HCT116 (cell line): ENCODE measurements around the gene TLL2. TPM values are rescaled to one million over a fixed set of nuclear protein-coding genes. Genes with fewer than 3 reads are reported as not detected.

Experiments
- ATAC-seq: fragments of 200-7000 bp; cut with Tn5 transposase; 2 replicates; pipeline ENCODE4 v1.9.1; 2020; ENCODE audit warnings: mild to moderate bottlenecking, moderate library complexity
- BruUV-seq: library from RNA; stranded (reverse); fragments of 400-500 nt; replicated peaks from 2 replicates; lab custom pipeline; 2021; lab: Mats Ljungman, UMichigan
- CTCF ChIA-PET: fragments of 300-600 bp; sonication (Branson Sonifier 250); formaldehyde crosslinking; loops from one replicate; lab custom pipeline; 2021; ENCODE audit warnings: antibody characterized with exemption; lab: Charles Lee
- POLR2A ChIA-PET: fragments of 300-600, 350-600 bp; sonication (Branson Sonifier 250); formaldehyde crosslinking; loops from one replicate; lab custom pipeline; 2021; ENCODE audit warnings: antibody characterized with exemption; lab: Charles Lee
- RAD21 ChIA-PET, 2 experiments: fragments of 300-600 bp; sonication (Branson Sonifier 250); formaldehyde crosslinking; loops; one replicate each; lab custom pipeline; 2023; ENCODE audit warnings: low total read pairs in 2 of 2; ENCODE audit not compliant: uncharacterized antibody in 2 of 2, unreplicated experiment in 2 of 2, low non-redundant PET in 1 of 2; lab: Charles Lee
- DNase-seq: peaks from one replicate; pipeline ENCODE4 v3.0.0-alpha.2; 2010; ENCODE audit warnings: low read depth, low spot score
- H2AFZ ChIP-seq: fragments of 200-600 bp; shearing (Covaris generic), sonication (generic); 2 replicates; pipeline ENCODE4 v1.6.1; 2017; ENCODE audit warnings: low read depth, mixed run types, mixed read lengths, antibody characterized with exemption, low read length; ENCODE audit not compliant: poor library complexity, severe bottlenecking
- H3K27ac ChIP-seq: 2 replicates; pipeline ENCODE4 v1.5.1; 2012; ENCODE audit warnings: low read depth, low read length
- H3K27me3 ChIP-seq: fragments of 200-600 bp; sonication (generic); 2 replicates; pipeline ENCODE4 v1.6.1; 2016; ENCODE audit warnings: mixed run types, low read length, mixed read lengths; ENCODE audit not compliant: insufficient read depth
- H3K36me3 ChIP-seq, 2 experiments: fragments of 200-500 bp in 1 of 2; fragments of 200-600 bp in 1 of 2; sonication (Bioruptor generic) in 1 of 2; sonication (generic) in 1 of 2; 2 replicates each; pipeline versions ENCODE4 v1.5.1 to v1.6.1; 2014 to 2016; ENCODE audit warnings: low read length in 2 of 2, inconsistent platforms in 1 of 2, mixed read lengths in 1 of 2, mixed run types in 1 of 2; ENCODE audit not compliant: insufficient read depth in 2 of 2, control insufficient read depth in 1 of 2
- H3K4me1 ChIP-seq, 2 experiments: fragments of 200-600 bp in 1 of 2; sonication (generic) in 1 of 2; 2 replicates each; pipeline versions ENCODE4 v1.5.1 to v1.6.1; 2012 to 2017; ENCODE audit warnings: low read length in 2 of 2, inconsistent platforms in 1 of 2, mild to moderate bottlenecking in 1 of 2, mixed read lengths in 1 of 2, mixed run types in 1 of 2, moderate library complexity in 1 of 2; ENCODE audit not compliant: insufficient read depth in 2 of 2, control insufficient read depth in 1 of 2
- H3K4me2 ChIP-seq: fragments of 200-600 bp; sonication (generic); 2 replicates; pipeline ENCODE4 v1.6.1; 2017; ENCODE audit warnings: mixed run types, low read length, mixed read lengths
- H3K4me3 ChIP-seq, 2 experiments: fragments of 200-600 bp in 1 of 2; sonication (generic) in 1 of 2; replicated peaks in 1 of 2; 2 replicates each; pipeline ENCODE4 v1.5.1; 2011 to 2016; ENCODE audit warnings: low read length in 2 of 2, control low read depth in 1 of 2, low read depth in 1 of 2, mild to moderate bottlenecking in 1 of 2, mixed read lengths in 1 of 2, mixed run types in 1 of 2
- H3K79me2 ChIP-seq: fragments of 200-600 bp; sonication (generic); 2 replicates; pipeline ENCODE4 v1.6.1; 2017; ENCODE audit warnings: mild to moderate bottlenecking, mixed run types, low read length, moderate library complexity, mixed read lengths; ENCODE audit not compliant: insufficient read depth
- H3K9ac ChIP-seq: fragments of 200-600 bp; sonication (generic); 2 replicates; pipeline ENCODE4 v1.6.1; 2016; ENCODE audit warnings: low read length, mixed read lengths
- H3K9me2 ChIP-seq: fragments of 200-600 bp; sonication (generic), shearing (Covaris generic); 2 replicates; pipeline ENCODE4 v1.6.1; 2017; ENCODE audit warnings: mixed run types, mild to moderate bottlenecking, moderate library complexity; ENCODE audit not compliant: insufficient read depth
- H3K9me3 ChIP-seq, 2 experiments: fragments of 200-500 bp in 1 of 2; fragments of 200-600 bp in 1 of 2; sonication (Bioruptor generic) in 1 of 2; sonication (generic) in 1 of 2; 2 replicates each; pipeline ENCODE4 v1.6.1; 2014 to 2017; ENCODE audit warnings: low read length in 2 of 2, mixed read lengths in 2 of 2, inconsistent platforms in 1 of 2, low read depth in 1 of 2, mild to moderate bottlenecking in 1 of 2, mixed run types in 1 of 2, moderate library complexity in 1 of 2; ENCODE audit not compliant: control insufficient read depth in 1 of 2, insufficient read depth in 1 of 2
- H4K20me1 ChIP-seq: fragments of 200-600 bp; sonication (generic), shearing (Covaris generic); 2 replicates; pipeline ENCODE4 v1.6.1; 2017; ENCODE audit warnings: mixed run types, mild to moderate bottlenecking, moderate library complexity; ENCODE audit not compliant: insufficient read depth
- CEBPB ChIP-seq: IDR thresholded peaks from 2 replicates; pipeline ENCODE4 v1.6.1; 2012; ENCODE audit warnings: low read depth
- TCF7L2 ChIP-seq: IDR thresholded peaks from 2 replicates; pipeline ENCODE4 v1.7.0; 2011; ENCODE audit warnings: borderline replicate concordance, inconsistent platforms; ENCODE audit not compliant: insufficient read depth, insufficient read length; ENCODE audit errors: extremely low read depth
- YY1 ChIP-seq: IDR thresholded peaks from 2 replicates; pipeline ENCODE4 v1.6.1; 2011; ENCODE audit warnings: low read length, low read depth, moderate library complexity, mild to moderate bottlenecking; ENCODE audit not compliant: insufficient replicate concordance; ENCODE audit errors: extremely low read depth
- intact Hi-C: fragments of 100-400 bp; cut with micrococcal nuclease; formaldehyde crosslinking; loops from 2 replicates; pipeline ENCODE4 v1.10.0; 2022
- total RNA-seq: library from RNA; stranded (reverse); gene quantifications from one replicate; pipeline ENCODE4 v1.2.1, GENCODE V29; 2021; ENCODE audit not compliant: unreplicated experiment
- TF ChIP-seq, protein P1 (sequence below): IDR thresholded peaks from 2 replicates; pipeline ENCODE4 v1.6.1; 2011; ENCODE audit warnings: mild to moderate bottlenecking, low read length, moderate library complexity; ENCODE audit not compliant: insufficient replicate concordance; ENCODE audit errors: extremely low read depth
- TF ChIP-seq, protein P2 (sequence below), 3 experiments: fragments of 200-600 bp in 1 of 3; sonication (generic) in 1 of 3; IDR thresholded peaks in 2 of 3; conservative IDR thresholded peaks in 1 of 3; 2 replicates each; pipeline ENCODE4 v1.5.1; 2012 to 2017; ENCODE audit warnings: low read depth in 2 of 3, low read length in 2 of 3, antibody characterized with exemption in 1 of 3, borderline replicate concordance in 1 of 3, control low read depth in 1 of 3, mild to moderate bottlenecking in 1 of 3, mixed read lengths in 1 of 3, mixed run types in 1 of 3, moderate library complexity in 1 of 3; ENCODE audit not compliant: insufficient read depth in 1 of 3
- TF ChIP-seq, protein P3 (sequence below): IDR thresholded peaks from 2 replicates; pipeline ENCODE4 v1.6.1; 2012

The TLL2 gene
- total RNA-seq, 1 experiment from 2014 or later, result 1.3 TPM

DNA sequence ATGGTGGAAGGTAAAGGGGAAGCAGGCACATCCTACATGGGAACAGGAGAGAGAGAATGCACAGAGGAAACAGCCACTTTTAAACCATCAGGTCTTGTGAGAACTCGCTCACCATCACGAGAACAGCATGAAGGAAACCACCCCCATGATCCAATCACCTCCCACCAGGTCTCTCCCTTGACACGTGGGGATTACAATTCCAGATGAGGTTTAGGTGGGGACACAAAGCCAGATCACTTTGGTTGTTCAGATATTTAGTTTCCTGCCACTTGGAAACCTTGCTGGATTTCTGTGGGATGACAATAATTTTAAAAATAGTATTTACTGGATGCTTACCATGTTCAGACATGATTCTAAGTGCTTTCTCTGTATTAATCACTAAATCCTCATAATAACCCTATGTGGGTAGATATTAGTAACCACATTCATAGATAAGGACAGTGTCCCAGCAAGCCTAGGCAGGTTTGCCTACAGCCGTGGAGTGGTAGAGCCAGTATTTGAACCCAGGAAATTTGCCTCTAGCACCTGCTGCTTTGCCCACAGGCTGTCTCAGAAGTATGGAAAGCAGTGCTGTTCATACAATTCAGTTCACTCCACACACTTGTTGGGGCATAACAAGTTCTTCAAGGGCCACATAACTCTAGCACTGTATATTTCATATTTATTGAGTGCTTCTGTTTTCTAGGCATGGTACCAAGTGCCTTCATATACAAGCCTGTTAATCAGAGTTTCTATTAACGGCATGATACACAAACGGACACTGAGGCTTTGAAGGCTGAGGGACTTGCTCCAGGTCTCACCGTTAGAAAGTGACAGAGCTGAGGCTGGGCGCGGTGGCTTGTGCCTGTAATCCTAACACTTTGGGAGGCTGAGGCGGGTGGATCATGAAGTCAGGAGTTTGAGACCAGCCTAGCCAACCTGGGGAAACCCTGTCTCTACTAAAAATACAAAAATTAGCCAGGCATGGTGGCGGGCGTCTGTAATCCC lies 8.3 kb downstream of the TLL2 start:
- Histone ChIP-seq H2AFZ (no peak overlapping the region), H3K9me2 (no peaks in the 10 kb centered on the region), H3K79me2 (no peaks in the 10 kb centered on the region), H3K27ac (no peak overlapping the region), H3K4me3 (no peak overlapping the region), H3K27me3 (no peaks in the 10 kb centered on the region), H3K4me2 (no peak overlapping the region), H3K9me3 (no peaks in the 10 kb centered on the region), H4K20me1 (no peaks in the 10 kb centered on the region), H3K4me1 (peaks cover 8 to 35% of the 10 kb centered on the region in 2 experiments), H3K9ac (no peak overlapping the region), H3K36me3 (no peaks in the 10 kb centered on the region)
- intact Hi-C loops, result no loop called here
- POLR2A ChIA-PET, result no interaction called here
- TF ChIP-seq, protein P1, sequence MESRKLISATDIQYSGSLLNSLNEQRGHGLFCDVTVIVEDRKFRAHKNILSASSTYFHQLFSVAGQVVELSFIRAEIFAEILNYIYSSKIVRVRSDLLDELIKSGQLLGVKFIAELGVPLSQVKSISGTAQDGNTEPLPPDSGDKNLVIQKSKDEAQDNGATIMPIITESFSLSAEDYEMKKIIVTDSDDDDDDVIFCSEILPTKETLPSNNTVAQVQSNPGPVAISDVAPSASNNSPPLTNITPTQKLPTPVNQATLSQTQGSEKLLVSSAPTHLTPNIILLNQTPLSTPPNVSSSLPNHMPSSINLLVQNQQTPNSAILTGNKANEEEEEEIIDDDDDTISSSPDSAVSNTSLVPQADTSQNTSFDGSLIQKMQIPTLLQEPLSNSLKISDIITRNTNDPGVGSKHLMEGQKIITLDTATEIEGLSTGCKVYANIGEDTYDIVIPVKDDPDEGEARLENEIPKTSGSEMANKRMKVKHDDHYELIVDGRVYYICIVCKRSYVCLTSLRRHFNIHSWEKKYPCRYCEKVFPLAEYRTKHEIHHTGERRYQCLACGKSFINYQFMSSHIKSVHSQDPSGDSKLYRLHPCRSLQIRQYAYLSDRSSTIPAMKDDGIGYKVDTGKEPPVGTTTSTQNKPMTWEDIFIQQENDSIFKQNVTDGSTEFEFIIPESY, result no peak
- TF ChIP-seq CEBPB, result no peak
- no peak for TF ChIP-seq YY1
- no peak for TF ChIP-seq TCF7L2
- TF ChIP-seq, protein P2, sequence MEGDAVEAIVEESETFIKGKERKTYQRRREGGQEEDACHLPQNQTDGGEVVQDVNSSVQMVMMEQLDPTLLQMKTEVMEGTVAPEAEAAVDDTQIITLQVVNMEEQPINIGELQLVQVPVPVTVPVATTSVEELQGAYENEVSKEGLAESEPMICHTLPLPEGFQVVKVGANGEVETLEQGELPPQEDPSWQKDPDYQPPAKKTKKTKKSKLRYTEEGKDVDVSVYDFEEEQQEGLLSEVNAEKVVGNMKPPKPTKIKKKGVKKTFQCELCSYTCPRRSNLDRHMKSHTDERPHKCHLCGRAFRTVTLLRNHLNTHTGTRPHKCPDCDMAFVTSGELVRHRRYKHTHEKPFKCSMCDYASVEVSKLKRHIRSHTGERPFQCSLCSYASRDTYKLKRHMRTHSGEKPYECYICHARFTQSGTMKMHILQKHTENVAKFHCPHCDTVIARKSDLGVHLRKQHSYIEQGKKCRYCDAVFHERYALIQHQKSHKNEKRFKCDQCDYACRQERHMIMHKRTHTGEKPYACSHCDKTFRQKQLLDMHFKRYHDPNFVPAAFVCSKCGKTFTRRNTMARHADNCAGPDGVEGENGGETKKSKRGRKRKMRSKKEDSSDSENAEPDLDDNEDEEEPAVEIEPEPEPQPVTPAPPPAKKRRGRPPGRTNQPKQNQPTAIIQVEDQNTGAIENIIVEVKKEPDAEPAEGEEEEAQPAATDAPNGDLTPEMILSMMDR (IDR thresholded peaks at IDR 0.05 in 2 of 3, conservative IDR thresholded peaks at IDR 0.05 in 1 of 3; ENCODE audit: borderline replicate concordance in 1 of 3, insufficient read depth in 1 of 3, low read depth in 2 of 3, low read length in 2 of 3), result no peak
- TF ChIP-seq, protein P3, sequence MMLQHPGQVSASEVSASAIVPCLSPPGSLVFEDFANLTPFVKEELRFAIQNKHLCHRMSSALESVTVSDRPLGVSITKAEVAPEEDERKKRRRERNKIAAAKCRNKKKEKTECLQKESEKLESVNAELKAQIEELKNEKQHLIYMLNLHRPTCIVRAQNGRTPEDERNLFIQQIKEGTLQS, result no peak
- DNase-seq (no peak), ATAC-seq (no peak)
- RAD21 ChIA-PET, result no interaction called here
- CTCF ChIA-PET, result interaction anchor here (1.2 kb wide), 1 partner anchor 15 kb away, joined by 3 read pairs; no protein-coding TSS in a partner anchor
- no TSS peak for BruUV-seq
